Tracheal epithelial cell (primary cell): ENCODE data around the gene FKBP11. TPM values are rescaled to one million over a fixed set of nuclear protein-coding genes. Genes with fewer than 3 reads are reported as not detected.

Source experiments
- total RNA-seq: library from RNA; depleted of rRNA; stranded (reverse); fragments of >200 nt; gene quantifications from 2 replicates; pipeline ENCODE4 v1.2.1, GENCODE V29; 2014

Gene FKBP11
- total RNA-seq: 5.8 and 9.2 TPM in 2 replicates

GRCh38 chr12:48925304-48926011 lies at the start of gene FKBP11:
TSS of gene FKBP11 (minus strand) at chr12:48925492. CDS start at chr12:48925428, 64 bp downstream.

GRCh38 chr12:48957141-48958048 lies 32.1 kb upstream of the FKBP11 start, which contains the start of gene ARF3:
TSS of gene ARF3 (minus strand) at chr12:48957487. CDS start at chr12:48941095, 16,392 bp downstream.

Other genes starting within 250 kb of the FKBP11 start
- 35.9 and 67.6 TPM in 2 replicates for gene KANSL2, start 243.3 kb downstream of the FKBP11 start, total RNA-seq
- 17.8 and 24.9 TPM in 2 replicates for gene CCNT1, start 208.8 kb downstream of the FKBP11 start, total RNA-seq
- 12.8 and 20.7 TPM in 2 replicates for gene ADCY6, start 136.4 kb downstream of the FKBP11 start, total RNA-seq
- 9.6 and 21.4 TPM in 2 replicates for gene CACNB3, start 107.0 kb downstream of the FKBP11 start, total RNA-seq
- 62.7 and 81.0 TPM in 2 replicates for gene DDX23, start 73.3 kb downstream of the FKBP11 start, total RNA-seq
- 0.43 and 7.5 TPM in 2 replicates for gene RND1, start 59.6 kb downstream of the FKBP11 start, total RNA-seq
- 26.6 and 34.9 TPM in 2 replicates for gene ARF3, start 32.0 kb upstream of the FKBP11 start, total RNA-seq
- gene WNT10B, start 46.2 kb upstream of the FKBP11 start, total RNA-seq: under 0.01 TPM in 1 of 2 replicates, not detected in the other
- not detected in 2 replicates for gene WNT1, start 52.8 kb upstream of the FKBP11 start, total RNA-seq
- 0.43 and 0.48 TPM in 2 replicates for gene DDN, start 73.9 kb upstream of the FKBP11 start, total RNA-seq
- 59.8 and 69.1 TPM in 2 replicates for gene PRKAG1, start 93.3 kb upstream of the FKBP11 start, total RNA-seq
- 22.0 and 24.3 TPM in 2 replicates for gene KMT2D, start 135.3 kb upstream of the FKBP11 start, total RNA-seq
- 0.24 TPM in 1 of 2 replicates, not detected in the other for gene RHEBL1, start 144.5 kb upstream of the FKBP11 start, total RNA-seq
- gene DHH, start 169.3 kb upstream of the FKBP11 start, total RNA-seq: under 0.01 TPM in 1 of 2 replicates, not detected in the other
- 32.2 and 36.4 TPM in 2 replicates for gene LMBR1L, start 185.4 kb upstream of the FKBP11 start, total RNA-seq
- gene TUBA1B, start 205.9 kb upstream of the FKBP11 start, total RNA-seq: 247 and 684 TPM in 2 replicates